Upper lobe of left lung (tissue), 4 donors: ENCODE measurements around the gene MVP.

Experiments
- CTCF ChIP-seq, 6 experiments: fragments of 450-650 bp in 4 of 6; fragments of 200-600 bp in 2 of 6; sonication (generic) in 2 of 6; IDR thresholded peaks; one replicate each; pipeline ENCODE4 v1.5.1; 2016 to 2019; ENCODE audit warnings: antibody characterized with exemption in 6 of 6
- POLR2AphosphoS5 ChIP-seq, 2 donors: sonication (generic); formaldehyde crosslinking; IDR thresholded peaks; one replicate each; pipeline ENCODE4 v1.5.1; 2017; ENCODE audit warnings: antibody characterized with exemption in 2 of 2

GRCh38 chr16:29871822-29872546 lies 51.7 kb downstream of the MVP start:
- TF ChIP-seq POLR2AphosphoS5 (IDR thresholded peaks at IDR 0.05): no peak
- no peak for TF ChIP-seq CTCF (IDR thresholded peaks at IDR 0.05)
